Esophagus muscularis mucosa (tissue), 3 donors: ENCODE data around the gene POLDIP2.

Experiments
- CTCF ChIP-seq, 3 experiments: fragments of 200-600 bp in 2 of 3; fragments of 450-650 bp in 1 of 3; sonication (generic) in 2 of 3; IDR thresholded peaks; one replicate each; pipeline ENCODE4 v1.5.1; 2017 to 2019; ENCODE audit warnings: antibody characterized with exemption in 3 of 3, mild to moderate bottlenecking in 2 of 3, moderate library complexity in 1 of 3
- POLR2AphosphoS5 ChIP-seq, 2 donors: sonication (generic); formaldehyde crosslinking; IDR thresholded peaks; one replicate each; pipeline ENCODE4 v1.6.1; 2017; ENCODE audit warnings: antibody characterized with exemption in 2 of 2

GRCh38 chr17:28331891-28332420, 25.4 kb downstream of the POLDIP2 start:
- TF ChIP-seq CTCF (IDR thresholded peaks at IDR 0.05) = no peak
- TF ChIP-seq POLR2AphosphoS5 (IDR thresholded peaks at IDR 0.05) = no peak
